NB4 (cell line): ENCODE results near the gene GIT2.

Experiments
- DNase-seq: peaks from one replicate; pipeline ENCODE4 v3.0.0; 2010; ENCODE audit warnings: low read depth
- H3K4me3 ChIP-seq: one replicate; pipeline ENCODE4 v1.5.1; 2011; ENCODE audit warnings: mild to moderate bottlenecking, low read depth, low read length, moderate library complexity
- MYC ChIP-seq: IDR thresholded peaks from 2 replicates; pipeline ENCODE4 v1.6.1; 2011; ENCODE audit warnings: low read depth, low read length
- POLR2A ChIP-seq: IDR thresholded peaks from 2 replicates; pipeline ENCODE4 v1.6.1; 2011; ENCODE audit warnings: mild to moderate bottlenecking; ENCODE audit not compliant: insufficient read length; ENCODE audit errors: extremely low read depth
- TF ChIP-seq, protein P1 (sequence below): IDR thresholded peaks from one replicate; pipeline ENCODE4 v1.5.1; 2012; ENCODE audit warnings: low read depth, low read length
- TF ChIP-seq, protein P2 (sequence below): IDR thresholded peaks from 2 replicates; pipeline ENCODE4 v1.6.1; 2011; ENCODE audit warnings: low read depth, low read length

The GIT2 gene

DNA sequence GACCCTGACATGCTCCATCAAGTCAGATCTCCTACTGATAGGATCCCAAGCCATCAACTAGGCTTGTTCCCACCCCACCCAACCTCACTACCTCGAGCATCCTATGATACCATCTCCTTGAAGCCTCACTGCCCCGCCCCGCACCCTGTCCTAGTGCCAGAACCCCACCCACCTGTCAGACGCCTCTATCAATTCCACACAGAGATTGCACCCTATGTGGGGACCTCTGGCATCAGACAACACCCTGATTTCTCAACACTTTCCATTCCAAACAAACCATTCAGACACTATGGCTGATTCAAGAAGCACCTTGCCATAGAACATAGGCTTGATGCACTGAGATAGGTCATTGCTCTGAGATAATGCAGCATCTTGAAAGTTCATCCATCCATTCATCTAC lies 112.7 kb downstream of the GIT2 start:
- TF ChIP-seq POLR2A = no peak
- TF ChIP-seq, protein P1, sequence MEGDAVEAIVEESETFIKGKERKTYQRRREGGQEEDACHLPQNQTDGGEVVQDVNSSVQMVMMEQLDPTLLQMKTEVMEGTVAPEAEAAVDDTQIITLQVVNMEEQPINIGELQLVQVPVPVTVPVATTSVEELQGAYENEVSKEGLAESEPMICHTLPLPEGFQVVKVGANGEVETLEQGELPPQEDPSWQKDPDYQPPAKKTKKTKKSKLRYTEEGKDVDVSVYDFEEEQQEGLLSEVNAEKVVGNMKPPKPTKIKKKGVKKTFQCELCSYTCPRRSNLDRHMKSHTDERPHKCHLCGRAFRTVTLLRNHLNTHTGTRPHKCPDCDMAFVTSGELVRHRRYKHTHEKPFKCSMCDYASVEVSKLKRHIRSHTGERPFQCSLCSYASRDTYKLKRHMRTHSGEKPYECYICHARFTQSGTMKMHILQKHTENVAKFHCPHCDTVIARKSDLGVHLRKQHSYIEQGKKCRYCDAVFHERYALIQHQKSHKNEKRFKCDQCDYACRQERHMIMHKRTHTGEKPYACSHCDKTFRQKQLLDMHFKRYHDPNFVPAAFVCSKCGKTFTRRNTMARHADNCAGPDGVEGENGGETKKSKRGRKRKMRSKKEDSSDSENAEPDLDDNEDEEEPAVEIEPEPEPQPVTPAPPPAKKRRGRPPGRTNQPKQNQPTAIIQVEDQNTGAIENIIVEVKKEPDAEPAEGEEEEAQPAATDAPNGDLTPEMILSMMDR = no peak
- TF ChIP-seq, protein P2, sequence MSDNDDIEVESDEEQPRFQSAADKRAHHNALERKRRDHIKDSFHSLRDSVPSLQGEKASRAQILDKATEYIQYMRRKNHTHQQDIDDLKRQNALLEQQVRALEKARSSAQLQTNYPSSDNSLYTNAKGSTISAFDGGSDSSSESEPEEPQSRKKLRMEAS = no peak
- TF ChIP-seq MYC = no peak
- no peak for DNase-seq
- H3K4me3 ChIP-seq = no peak overlapping the region

DNA sequence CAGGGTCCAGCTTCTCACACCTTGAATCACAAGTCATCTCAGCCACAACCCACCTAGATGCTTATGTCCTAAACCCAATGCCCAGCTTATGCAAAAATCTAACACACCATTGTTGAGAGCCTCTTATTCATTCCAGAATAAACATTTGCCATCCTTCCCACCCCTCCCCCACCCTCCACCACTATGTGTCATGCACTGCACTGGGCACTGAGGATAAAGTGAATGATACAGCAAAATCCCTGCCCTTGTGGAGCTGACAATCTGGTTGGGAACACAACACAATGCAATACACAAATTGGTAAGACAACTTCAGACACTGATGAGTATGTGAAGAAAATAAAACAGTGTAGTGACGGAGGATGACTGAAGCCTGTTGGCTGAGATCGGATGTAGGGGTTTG lies 114.4 kb downstream of the GIT2 start:
- DNase-seq = no peak
- TF ChIP-seq, protein P2 = no peak
- no peak for TF ChIP-seq MYC
- TF ChIP-seq, protein P1 = no peak
- no peak for TF ChIP-seq POLR2A
- H3K4me3 ChIP-seq = no peak overlapping the region

DNA sequence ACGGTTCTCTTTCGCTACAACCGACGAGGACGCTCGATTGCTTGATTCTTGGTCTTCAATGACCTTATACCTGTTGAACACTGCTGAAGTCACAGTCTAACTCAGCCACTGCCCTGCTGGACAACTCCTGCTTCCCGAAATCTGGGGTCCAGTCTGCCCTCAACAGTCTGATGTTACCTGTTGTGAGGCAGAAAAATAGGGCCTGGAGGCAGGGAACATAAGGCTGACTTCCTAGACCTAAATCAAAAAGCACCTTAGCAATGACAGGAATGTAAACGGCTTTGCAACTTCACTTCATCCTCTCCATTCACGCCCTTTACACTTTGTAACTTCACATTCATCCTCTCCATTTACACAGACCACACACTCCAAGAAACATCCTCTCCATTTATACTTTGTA lies 115.2 kb downstream of the GIT2 start:
- TF ChIP-seq POLR2A (no peak), MYC (no peak)
- TF ChIP-seq, protein P1 = no peak
- TF ChIP-seq, protein P2 = no peak
- H3K4me3 ChIP-seq = peak overlapping the region; percentile 48
- no peak for DNase-seq

DNA sequence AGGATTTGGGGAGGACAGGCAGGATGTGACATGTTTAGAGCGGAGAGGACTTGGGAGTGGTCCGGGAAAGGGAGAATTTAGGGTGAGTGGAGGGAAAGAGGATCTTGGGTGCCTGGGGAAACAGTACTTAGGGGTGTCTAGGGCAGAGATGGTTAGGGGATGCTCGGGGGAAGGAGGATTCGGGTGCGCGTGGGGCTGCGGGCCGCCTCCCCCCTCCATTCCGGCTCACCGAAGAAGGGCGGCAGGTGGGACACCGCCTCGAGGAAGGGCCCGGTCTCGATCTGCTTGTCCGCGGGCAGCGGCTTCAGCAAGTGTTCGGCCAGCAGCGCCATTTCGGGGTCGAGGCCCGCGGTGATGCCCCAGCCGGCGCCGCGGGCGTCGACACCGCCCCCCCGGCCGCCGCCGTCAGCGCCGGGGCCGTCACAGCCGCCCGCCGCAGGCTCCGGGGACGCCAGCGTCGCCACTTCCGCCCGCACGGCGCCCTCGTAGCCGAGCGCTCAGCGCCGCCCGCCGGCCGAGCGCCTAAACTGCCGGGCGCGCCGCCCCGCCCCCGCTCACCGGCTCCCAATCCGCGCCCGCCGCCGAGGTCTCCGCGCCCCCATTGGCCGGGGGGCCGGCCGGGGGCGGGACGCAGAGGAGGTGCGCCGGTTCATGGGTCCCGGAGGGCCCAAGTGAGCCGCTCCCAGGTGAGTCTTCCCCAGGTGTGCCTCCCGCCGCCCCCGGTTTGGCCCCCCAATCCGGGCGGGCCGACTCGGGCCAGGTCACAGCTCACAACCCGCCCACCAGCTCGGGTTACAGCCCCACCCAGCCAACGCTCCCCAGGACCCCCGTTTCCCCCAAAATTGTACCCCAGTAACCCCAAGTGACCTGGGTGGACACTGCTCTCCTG lies 115.9 kb downstream of the GIT2 start, which contains the start of gene GLTP:
GLTP (minus strand) TSS at position 499 of the 889 bp plus-strand sequence; CDS start at position 332, 167 bp downstream.
- H3K4me3 ChIP-seq = peak within 1 kb of the TSS; percentile 81
- TF ChIP-seq MYC = no peak
- TF ChIP-seq, protein P1 = peak; percentile 31
- DNase-seq = peak; percentile 91
